ENCODE results near the gene ZNF276.

DNA sequence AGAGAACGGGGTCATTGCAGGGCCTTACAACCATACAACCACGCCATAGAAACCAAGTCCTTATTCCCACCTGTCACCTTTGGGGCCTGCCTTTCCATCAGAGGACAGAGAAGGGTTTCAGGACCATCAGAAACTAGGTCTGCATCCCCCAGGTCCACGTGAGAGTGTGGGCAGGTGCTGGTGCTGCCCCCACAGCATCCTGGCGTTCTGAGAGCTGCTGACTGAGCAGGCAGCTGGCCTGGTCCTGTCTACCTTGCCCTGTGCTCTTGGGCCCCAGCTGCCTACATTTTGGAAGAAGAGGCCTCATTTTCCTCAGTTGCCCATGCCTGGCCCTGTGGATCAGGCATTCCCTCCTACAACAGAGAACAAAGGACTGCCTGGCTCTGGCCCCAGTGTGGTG, 21.6 kb downstream of the ZNF276 start:
- TF ChIP-seq, protein P1, sequence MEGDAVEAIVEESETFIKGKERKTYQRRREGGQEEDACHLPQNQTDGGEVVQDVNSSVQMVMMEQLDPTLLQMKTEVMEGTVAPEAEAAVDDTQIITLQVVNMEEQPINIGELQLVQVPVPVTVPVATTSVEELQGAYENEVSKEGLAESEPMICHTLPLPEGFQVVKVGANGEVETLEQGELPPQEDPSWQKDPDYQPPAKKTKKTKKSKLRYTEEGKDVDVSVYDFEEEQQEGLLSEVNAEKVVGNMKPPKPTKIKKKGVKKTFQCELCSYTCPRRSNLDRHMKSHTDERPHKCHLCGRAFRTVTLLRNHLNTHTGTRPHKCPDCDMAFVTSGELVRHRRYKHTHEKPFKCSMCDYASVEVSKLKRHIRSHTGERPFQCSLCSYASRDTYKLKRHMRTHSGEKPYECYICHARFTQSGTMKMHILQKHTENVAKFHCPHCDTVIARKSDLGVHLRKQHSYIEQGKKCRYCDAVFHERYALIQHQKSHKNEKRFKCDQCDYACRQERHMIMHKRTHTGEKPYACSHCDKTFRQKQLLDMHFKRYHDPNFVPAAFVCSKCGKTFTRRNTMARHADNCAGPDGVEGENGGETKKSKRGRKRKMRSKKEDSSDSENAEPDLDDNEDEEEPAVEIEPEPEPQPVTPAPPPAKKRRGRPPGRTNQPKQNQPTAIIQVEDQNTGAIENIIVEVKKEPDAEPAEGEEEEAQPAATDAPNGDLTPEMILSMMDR (conservative IDR thresholded peaks at IDR 0.05; ENCODE audit: low read depth, low read length): no peak
- no peak for TF ChIP-seq EZH2 (IDR thresholded peaks at IDR 0.05; ENCODE audit: borderline replicate concordance, low read depth, low read length, poor library complexity, severe bottlenecking)
